ENCODE results near the gene ABHD17A.

The ABHD17A gene

DNA sequence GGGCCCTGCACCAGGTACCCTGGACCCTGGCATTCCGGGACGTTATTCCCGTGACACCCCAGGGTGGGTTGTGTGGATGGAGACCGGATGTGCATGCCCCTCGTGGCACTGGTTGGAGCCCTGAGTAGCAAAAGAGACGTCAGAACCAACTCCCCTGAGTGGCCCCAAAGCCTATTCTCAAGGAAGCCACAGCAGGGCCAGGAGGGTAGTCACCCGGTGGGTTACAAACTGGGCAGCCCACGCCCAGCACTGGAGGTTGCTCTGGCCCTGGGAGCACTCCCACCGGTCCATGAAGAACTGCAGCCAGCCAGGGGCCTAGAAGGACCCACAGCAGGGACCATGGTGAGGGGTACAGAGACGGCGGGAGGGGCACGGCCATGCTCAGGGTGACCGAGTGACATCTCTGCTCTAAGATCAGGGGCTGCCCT, 29.5 kb downstream of the ABHD17A start (continued):
- TF ChIP-seq, protein P1, sequence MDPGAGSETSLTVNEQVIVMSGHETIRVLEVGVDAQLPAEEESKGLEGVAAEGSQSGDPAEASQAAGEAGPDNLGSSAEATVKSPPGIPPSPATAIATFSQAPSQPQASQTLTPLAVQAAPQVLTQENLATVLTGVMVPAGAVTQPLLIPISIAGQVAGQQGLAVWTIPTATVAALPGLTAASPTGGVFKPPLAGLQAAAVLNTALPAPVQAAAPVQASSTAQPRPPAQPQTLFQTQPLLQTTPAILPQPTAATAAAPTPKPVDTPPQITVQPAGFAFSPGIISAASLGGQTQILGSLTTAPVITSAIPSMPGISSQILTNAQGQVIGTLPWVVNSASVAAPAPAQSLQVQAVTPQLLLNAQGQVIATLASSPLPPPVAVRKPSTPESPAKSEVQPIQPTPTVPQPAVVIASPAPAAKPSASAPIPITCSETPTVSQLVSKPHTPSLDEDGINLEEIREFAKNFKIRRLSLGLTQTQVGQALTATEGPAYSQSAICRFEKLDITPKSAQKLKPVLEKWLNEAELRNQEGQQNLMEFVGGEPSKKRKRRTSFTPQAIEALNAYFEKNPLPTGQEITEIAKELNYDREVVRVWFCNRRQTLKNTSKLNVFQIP (CRISPR knock-in tag; IDR thresholded peaks at IDR 0.05; ENCODE audit: borderline replicate concordance, low read depth) = no peak
- no peak for TF ChIP-seq ZC3H10 (CRISPR knock-in tag; IDR thresholded peaks at IDR 0.05)
- TF ChIP-seq CSDC2 (CRISPR knock-in tag; IDR thresholded peaks at IDR 0.05) = no peak
- no peak for TF ChIP-seq ZNF565 (CRISPR knock-in tag; conservative IDR thresholded peaks at IDR 0.05; ENCODE audit: low read depth)
- TF ChIP-seq ESRRG (CRISPR knock-in tag; IDR thresholded peaks at IDR 0.05) = no peak
- no peak for TF ChIP-seq ZNF70 (CRISPR knock-in tag; IDR thresholded peaks at IDR 0.05)
- no peak for TF ChIP-seq ZNF8 (CRISPR knock-in tag; IDR thresholded peaks at IDR 0.05)
- TF ChIP-seq PPARA (CRISPR knock-in tag; IDR thresholded peaks at IDR 0.05; ENCODE audit: borderline replicate concordance) = no peak
- no peak for TF ChIP-seq GLIS3 (CRISPR knock-in tag; IDR thresholded peaks at IDR 0.05)

DNA sequence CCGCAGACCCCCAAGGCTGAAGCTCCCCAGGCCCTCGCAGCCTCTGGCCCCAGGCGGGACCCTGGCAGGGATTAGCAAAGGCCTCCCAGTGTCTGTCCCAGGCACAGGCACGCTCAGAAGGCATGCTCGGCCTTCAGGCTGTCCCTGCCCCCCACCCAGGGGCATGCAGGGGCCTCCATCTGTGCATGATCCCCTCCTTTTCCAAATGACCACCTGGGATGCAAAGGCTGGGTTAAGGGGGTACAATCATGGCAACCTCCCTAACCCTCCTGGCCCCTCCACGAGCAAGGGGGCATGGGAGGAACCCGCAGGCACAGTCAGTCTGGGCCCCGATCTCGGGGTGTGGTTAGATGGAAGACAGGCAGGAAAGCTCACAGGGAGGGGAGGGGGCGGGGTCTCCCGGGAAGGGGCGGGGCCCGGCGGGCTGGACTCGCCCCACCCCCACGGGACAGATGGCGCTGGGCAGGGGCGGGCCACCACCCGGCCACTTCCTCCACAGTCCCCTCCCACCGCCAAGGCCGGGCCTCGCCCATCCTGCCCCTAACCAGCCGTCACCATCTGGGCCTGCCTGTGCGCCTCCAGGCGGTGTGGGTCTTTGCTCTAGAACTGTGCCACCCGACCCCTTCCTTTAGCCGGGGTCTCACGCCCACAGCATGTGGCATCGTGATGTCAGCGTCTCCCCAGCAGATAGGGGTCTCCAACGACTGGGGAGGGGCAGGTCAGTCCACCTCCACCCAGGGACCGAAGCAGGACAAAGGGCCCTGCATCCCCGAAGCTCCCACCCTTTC, 30.1 kb downstream of the ABHD17A start:
- TF ChIP-seq GLIS3 (CRISPR knock-in tag; IDR thresholded peaks at IDR 0.05) (no peak), ZFP30 (CRISPR knock-in tag; IDR thresholded peaks at IDR 0.05) (no peak), ZNF565 (CRISPR knock-in tag; conservative IDR thresholded peaks at IDR 0.05; ENCODE audit: low read depth) (no peak), RARB (CRISPR knock-in tag; IDR thresholded peaks at IDR 0.05) (no peak), CSDC2 (CRISPR knock-in tag; IDR thresholded peaks at IDR 0.05) (no peak), CREB5 (CRISPR knock-in tag; IDR thresholded peaks at IDR 0.05; ENCODE audit: low read depth) (no peak), PPARA (CRISPR knock-in tag; IDR thresholded peaks at IDR 0.05; ENCODE audit: borderline replicate concordance) (no peak), ZC3H10 (CRISPR knock-in tag; IDR thresholded peaks at IDR 0.05) (no peak), OSR1 (CRISPR knock-in tag; IDR thresholded peaks at IDR 0.05) (no peak), ZFP3 (CRISPR knock-in tag; IDR thresholded peaks at IDR 0.05) (no peak)
- TF ChIP-seq, protein P2, sequence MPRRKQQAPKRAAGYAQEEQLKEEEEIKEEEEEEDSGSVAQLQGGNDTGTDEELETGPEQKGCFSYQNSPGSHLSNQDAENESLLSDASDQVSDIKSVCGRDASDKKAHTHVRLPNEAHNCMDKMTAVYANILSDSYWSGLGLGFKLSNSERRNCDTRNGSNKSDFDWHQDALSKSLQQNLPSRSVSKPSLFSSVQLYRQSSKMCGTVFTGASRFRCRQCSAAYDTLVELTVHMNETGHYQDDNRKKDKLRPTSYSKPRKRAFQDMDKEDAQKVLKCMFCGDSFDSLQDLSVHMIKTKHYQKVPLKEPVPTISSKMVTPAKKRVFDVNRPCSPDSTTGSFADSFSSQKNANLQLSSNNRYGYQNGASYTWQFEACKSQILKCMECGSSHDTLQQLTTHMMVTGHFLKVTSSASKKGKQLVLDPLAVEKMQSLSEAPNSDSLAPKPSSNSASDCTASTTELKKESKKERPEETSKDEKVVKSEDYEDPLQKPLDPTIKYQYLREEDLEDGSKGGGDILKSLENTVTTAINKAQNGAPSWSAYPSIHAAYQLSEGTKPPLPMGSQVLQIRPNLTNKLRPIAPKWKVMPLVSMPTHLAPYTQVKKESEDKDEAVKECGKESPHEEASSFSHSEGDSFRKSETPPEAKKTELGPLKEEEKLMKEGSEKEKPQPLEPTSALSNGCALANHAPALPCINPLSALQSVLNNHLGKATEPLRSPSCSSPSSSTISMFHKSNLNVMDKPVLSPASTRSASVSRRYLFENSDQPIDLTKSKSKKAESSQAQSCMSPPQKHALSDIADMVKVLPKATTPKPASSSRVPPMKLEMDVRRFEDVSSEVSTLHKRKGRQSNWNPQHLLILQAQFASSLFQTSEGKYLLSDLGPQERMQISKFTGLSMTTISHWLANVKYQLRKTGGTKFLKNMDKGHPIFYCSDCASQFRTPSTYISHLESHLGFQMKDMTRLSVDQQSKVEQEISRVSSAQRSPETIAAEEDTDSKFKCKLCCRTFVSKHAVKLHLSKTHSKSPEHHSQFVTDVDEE (CRISPR knock-in tag; IDR thresholded peaks at IDR 0.05) = no peak
- ATAC-seq = peak; percentile 85

- TF ChIP-seq, protein P3, sequence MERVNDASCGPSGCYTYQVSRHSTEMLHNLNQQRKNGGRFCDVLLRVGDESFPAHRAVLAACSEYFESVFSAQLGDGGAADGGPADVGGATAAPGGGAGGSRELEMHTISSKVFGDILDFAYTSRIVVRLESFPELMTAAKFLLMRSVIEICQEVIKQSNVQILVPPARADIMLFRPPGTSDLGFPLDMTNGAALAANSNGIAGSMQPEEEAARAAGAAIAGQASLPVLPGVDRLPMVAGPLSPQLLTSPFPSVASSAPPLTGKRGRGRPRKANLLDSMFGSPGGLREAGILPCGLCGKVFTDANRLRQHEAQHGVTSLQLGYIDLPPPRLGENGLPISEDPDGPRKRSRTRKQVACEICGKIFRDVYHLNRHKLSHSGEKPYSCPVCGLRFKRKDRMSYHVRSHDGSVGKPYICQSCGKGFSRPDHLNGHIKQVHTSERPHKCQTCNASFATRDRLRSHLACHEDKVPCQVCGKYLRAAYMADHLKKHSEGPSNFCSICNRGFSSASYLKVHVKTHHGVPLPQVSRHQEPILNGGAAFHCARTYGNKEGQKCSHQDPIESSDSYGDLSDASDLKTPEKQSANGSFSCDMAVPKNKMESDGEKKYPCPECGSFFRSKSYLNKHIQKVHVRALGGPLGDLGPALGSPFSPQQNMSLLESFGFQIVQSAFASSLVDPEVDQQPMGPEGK (CRISPR knock-in tag; IDR thresholded peaks at IDR 0.05; ENCODE audit: borderline replicate concordance) = no peak
- TF ChIP-seq OSR1 (CRISPR knock-in tag; IDR thresholded peaks at IDR 0.05) (no peak), ZC3H10 (CRISPR knock-in tag; IDR thresholded peaks at IDR 0.05) (no peak), TCF4 (CRISPR knock-in tag; IDR thresholded peaks at IDR 0.05; ENCODE audit: borderline replicate concordance) (no peak), RARB (CRISPR knock-in tag; IDR thresholded peaks at IDR 0.05) (no peak), TOX (CRISPR knock-in tag; IDR thresholded peaks at IDR 0.05; ENCODE audit: borderline replicate concordance) (no peak), ZNF70 (CRISPR knock-in tag; IDR thresholded peaks at IDR 0.05) (no peak), SNAI2 (CRISPR knock-in tag; IDR thresholded peaks at IDR 0.05) (no peak), ESRRG (CRISPR knock-in tag; IDR thresholded peaks at IDR 0.05) (no peak), PPARA (CRISPR knock-in tag; IDR thresholded peaks at IDR 0.05; ENCODE audit: borderline replicate concordance) (no peak), CREB5 (CRISPR knock-in tag; IDR thresholded peaks at IDR 0.05; ENCODE audit: low read depth) (no peak)
- ATAC-seq = no peak
These were observed 30.7 kb downstream of the ABHD17A start for GRCh38 chr19:1854542-1855039.
